Stimulated activated CD4-positive, alpha-beta T cell treated with anti-CD3 and anti-CD28 coated beads, Interleukin-15, amount 100 ng/mL, for 48 hours (primary cell): ENCODE results near the gene ZNF681.
"Not testable (repeated sequence)": the region's sequence is repeated elsewhere in the genome, so short reads cannot be mapped to it uniquely, and the experiment has no call there.

Source experiments
- DNase-seq, 2 donors: peaks; one replicate each; pipeline ENCODE4 v3.0.0-alpha.2; 2020; ENCODE audit warnings: low read depth in 2 of 2

The ZNF681 gene

DNA sequence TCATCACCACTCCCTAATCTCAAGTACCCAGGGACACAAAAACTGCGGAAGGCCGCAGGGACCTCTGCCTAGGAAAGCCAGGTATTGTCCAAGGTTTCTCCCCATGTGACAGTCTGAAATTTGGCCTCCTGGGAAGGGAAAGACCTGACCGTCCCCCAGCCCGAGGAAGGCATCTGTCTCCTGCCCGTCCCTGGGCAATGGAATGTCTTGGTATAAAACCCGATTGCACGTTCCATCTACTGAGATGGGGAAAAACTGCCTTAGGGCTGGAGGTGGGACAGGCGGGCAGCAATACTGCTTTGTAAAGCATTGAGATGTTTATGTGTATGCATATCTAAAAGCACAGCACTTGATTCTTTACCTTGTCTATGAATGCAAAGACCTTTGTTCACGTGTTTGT is 65.8 kb downstream of the ZNF681 start:
- not testable (repeated sequence) for DNase-seq
